GM12874 (cell line): ENCODE results near the gene ACTG2.

Experiments used
- TF ChIP-seq, protein P1 (sequence below): IDR thresholded peaks from 2 replicates; pipeline ENCODE4 v1.5.1; 2011; ENCODE audit warnings: low read depth, mild to moderate bottlenecking, control low read depth, low read length, moderate library complexity; ENCODE audit not compliant: insufficient read depth

The ACTG2 gene

GRCh38 chr2:73946666-73947065 lies 53.9 kb downstream of the ACTG2 start:
- TF ChIP-seq, protein P1, sequence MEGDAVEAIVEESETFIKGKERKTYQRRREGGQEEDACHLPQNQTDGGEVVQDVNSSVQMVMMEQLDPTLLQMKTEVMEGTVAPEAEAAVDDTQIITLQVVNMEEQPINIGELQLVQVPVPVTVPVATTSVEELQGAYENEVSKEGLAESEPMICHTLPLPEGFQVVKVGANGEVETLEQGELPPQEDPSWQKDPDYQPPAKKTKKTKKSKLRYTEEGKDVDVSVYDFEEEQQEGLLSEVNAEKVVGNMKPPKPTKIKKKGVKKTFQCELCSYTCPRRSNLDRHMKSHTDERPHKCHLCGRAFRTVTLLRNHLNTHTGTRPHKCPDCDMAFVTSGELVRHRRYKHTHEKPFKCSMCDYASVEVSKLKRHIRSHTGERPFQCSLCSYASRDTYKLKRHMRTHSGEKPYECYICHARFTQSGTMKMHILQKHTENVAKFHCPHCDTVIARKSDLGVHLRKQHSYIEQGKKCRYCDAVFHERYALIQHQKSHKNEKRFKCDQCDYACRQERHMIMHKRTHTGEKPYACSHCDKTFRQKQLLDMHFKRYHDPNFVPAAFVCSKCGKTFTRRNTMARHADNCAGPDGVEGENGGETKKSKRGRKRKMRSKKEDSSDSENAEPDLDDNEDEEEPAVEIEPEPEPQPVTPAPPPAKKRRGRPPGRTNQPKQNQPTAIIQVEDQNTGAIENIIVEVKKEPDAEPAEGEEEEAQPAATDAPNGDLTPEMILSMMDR, result no peak

- TF ChIP-seq, protein P1, result no peak
Measured at GRCh38 chr2:73947412-73948018, 54.7 kb downstream of the ACTG2 start.

- TF ChIP-seq, protein P1, result no peak
Measured at GRCh38 chr2:73949802-73950201, 57.0 kb downstream of the ACTG2 start.

DNA sequence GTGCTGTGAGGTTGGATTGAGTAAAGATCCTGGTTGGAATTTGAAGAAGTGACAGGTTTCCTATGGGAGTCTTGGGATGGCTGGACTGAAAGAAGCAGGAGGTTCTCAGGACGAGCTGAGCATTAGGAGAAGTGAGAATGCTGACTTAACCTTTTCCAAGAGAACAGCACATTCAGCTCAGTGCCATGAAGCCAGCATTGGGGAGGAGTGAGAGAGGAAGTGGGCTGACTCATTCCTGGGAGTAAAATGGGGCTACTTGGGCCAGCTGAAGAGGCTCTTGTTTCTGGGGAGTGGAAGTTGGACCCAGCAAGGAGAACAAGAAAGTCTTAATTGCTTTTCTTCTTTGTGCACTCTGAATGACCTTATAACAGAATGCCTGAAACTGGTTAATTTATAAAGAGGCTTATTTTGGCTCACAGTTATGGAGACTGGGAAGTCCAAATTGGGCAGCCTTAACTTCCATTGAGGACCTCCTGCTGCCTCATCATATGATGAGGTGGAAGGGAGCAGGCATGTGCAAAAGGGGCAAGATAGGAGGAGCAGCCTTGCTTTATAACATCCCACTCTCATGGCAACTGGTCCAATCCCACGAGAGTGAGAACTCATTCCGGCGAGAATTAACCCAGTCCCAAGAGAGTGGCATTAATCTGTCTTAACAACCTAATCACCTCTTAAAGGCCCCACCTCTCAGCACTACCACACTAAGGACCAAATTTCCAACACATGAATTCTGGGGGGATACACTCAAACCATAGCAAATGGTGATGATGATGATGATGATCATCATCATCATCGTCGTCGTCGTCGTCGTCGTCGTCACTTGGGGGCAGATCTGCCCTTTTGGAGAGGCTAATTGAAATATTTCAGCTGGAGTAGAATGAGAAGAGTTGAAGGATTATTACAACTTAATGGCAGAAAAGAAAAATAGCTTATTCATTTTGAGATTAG lies 60.0 kb downstream of the ACTG2 start:
- TF ChIP-seq, protein P1, result no peak

DNA sequence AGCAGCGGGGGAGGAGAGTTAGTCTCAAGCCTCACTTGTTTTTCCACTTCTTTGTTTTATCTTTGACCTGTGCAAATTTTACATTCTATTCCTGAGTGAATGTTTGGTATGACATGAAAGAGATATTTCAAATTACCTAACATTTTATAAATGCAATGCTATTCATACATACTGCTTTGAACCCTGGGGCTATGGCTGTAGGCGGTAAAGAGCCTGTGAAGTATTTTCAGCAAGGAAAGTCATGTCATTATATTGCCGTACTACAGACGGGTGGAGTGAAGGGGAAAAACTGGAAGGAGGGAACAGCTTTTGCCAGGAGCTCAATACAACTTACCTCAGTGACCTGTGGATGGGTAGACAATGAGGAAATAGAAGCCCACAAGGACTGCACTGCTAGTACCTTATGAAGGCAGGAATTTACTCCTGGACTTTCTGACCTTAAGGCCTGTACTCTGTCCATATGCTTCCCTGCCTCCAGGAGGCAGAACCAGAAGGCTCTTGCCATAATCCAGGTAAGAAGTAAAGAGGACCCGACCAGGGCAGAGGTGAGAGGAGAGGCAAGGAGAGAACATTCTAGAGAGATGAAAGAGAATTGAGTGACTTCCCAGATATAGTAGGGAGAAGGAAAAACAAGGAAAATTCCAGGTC lies 63.5 kb downstream of the ACTG2 start:
- TF ChIP-seq, protein P1, result no peak

DNA sequence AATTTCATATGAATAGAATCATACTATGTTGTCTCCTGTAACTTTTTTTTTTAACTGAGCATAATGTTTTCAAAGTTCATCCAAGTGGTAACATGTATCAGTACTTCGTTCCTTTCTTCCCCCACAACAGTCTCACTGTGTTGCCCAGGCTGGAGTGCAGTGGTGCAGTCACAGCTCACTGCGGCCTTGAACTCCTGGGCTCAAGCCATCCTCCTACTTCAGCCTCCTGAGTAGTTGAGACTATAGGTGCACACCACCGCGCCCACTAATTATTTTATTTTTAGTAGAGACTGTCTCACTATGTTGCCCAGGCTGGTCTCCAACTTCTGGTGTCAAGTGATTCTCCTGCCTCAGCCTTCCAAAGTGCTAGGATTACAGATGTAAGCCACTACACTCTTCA lies 68.5 kb downstream of the ACTG2 start:
- TF ChIP-seq, protein P1, result no peak
